ENCODE data around the gene PLCH1.

Gene PLCH1

DNA sequence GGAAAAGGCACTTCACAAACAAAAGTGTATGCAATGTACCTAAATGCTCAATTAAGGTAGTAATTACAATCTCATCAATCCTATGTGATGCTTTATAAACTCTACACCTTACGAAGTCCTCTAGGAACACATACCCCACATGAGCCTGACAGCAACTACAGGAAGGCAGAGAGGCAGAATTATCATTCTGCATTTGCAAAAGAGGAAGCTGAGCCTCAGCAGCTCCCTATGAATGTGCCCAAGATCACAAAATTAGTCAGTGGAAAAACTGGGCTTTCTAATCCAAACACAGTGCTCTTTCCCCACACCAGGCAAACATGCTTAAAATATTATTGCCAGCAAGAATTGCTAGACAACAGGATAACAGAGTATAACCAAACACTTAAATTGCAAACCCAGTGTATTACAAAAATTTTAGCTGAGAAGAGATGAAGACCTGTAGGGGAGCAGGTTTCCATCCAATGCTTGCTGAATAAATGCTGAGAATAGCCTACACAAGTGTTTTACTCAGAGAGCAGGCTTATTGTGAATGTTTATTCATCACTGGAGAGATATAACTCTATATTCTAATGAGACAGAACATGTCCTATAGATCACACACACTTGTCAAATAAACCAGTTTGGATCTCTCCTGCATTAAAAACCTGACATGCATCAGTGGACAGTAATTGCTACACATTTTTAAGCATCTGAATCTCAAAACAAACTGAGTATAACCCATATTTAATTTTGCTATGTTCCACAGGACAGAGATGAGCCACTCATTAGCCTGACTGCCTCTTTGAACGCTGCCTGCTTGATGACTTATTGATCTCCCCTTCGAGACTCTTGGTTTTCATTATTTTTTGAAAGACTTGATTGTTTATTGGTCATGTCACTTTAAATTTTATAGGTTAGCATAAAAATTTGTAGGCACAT lies 62.2 kb downstream of the PLCH1 start:
- DNase-seq: no peak

DNA sequence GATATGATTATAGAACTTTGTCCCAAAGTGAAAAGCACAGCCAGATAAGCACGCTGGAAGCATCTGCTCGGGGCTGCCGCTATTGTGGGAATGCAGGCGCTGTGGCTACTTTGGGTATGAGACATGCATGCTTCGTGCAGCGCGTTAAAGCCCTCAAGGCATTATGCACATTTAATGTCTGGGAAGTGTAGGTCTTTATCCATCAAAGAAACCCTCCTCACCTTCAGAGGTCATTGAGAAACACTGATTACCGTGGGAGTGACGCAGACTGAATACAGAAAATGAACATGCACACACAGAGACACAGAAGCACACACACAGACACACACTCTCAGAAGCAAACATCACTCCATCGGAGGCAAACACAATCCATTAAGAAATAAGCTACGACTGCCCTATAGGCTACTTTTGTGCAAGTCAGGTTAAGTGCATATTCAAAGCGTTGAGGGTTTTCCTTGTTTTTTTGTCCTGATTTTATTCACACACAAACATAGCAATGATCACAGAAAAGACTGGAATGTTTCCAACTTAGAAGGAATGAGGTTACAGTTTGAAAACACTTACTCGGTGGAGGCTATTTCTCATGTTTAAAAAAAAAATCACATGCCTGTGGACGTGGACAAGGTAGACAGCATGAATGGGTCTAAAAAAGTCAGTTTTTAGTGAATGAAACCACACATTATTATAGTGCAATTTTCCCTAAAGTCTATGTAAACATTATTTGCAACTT lies 68.5 kb downstream of the PLCH1 start:
- no peak for DNase-seq

DNA sequence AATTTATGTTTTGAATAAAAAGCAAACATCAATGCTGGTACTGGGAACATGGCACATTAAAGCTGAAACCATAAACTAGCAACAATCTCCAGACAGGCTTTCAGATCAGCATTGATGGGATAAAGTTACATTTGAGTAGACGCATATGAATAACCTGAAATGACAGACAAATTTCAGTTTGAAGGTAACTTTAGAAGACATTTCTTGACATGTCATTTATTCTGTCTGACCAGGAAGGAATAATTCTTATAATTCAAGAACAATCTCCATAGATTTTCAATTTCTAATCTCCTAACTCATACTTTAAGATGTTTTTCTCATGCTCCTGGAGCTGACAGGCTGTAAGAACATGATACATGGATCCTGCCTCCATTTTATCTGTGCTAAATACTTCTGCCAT lies 69.8 kb downstream of the PLCH1 start:
- no peak for DNase-seq

DNA sequence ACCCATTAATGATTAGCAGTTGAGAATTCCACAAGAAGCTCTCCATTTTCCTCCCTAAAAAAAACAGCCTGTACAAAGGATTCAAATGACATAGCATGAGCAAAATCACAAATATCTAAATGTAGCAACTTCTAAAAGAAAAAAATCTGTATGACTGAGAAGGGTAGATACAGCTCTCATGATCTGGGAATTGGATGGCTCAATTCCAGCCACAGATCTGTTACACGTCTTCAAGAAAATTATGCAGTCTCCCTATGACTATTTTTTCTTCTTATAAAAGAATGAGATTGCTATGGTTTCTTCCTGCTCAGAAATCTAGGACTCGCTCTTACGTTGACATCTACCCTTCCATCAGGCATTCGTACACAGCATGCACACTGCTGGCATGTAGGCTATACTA lies 71.5 kb downstream of the PLCH1 start:
- no peak for DNase-seq

DNA sequence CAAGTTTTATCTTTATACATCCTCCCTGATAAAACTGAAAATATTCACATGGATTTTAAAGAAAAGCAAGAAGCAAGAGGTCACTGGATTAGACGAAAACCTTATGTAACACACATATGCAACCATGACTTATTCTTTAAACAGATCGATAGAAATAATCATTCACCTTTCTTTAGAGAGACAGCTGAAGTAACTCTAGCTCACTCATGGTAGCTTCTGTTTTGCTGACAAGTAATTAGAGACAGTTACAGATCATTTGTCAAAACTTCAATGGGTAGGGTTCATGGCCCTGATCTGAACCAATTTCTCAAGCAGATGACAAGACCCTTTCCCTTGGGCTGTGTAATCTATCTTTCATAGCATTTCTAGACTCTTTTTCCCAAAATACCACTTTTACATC lies 74.5 kb downstream of the PLCH1 start:
- no peak for DNase-seq

DNA sequence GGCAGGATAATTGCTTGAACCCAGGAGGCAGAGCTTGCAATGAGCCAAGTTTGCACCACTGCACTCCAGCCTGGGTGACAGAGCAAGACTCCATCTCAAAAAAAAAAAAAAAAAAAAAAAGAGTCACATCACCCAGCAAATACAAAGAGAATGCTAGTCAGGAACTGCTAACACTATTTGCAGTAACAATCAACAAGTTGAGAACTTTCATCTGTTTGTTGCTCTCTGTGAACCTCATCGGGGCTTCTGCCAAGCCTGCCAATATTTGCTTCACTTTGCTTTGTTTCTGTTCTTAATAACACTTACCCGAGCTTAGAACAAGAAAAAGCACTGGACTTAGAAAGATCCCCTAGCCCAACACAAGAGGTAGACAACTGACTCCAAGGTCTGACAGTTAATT lies 76.9 kb downstream of the PLCH1 start:
- DNase-seq: no peak

GRCh38 chr3:155664925-155665695 lies 79.8 kb downstream of the PLCH1 start:
- no peak for DNase-seq

DNA sequence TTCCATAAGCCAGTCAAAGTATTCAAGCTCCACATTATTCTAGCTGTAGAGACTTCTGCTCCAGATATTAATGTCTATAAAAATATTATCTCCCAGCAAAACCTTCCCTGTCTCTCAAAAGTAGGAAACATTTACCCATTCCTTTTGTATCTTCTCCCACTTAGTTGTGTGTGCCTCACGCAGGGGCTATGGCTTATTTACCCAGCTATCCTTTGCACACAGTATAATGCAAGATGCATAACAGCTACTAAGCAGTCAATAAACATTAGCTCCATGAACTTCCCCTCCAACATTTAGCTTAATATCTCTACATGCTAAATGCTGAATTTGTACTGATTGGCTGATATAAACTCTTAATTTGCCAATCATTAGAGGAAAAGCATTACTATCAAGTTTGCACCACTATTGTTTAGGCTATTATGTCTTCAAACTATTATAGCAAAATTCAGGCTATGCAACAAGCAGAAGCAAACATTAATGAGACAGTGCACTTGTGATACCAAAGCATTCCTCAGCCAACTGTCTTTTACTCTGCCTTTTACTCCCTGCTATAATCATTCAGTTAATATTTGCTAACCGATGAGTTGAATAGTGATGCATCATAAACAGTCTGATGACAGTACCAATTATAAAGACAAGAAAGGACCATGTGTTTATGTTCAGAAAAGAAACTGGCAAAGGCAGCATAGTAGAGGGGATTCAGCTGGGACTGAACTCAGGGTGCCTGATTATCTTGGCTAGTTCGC lies 81.2 kb downstream of the PLCH1 start:
- no peak for DNase-seq

- DNase-seq: no peak
These were observed 83.1 kb downstream of the PLCH1 start for GRCh38 chr3:155661760-155662159.

DNA sequence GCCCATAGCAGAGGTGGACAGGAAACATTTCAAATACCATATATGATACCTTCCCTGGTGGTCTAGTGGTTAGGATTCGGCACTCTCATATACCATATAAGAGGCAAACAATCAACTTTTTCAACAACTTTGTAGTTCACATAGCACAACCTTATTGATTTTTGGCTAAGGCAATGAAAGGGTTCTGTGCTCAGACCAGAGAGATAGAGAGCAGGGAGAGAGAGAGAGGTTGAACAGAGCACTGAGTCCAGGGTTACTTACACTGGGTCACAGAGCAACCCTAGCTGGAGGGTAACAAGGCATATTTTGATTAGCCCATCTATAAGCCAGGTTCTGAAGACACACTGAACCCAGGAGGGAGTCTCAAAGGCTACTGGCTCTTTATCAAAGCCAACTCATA lies 83.8 kb downstream of the PLCH1 start:
- DNase-seq: no peak

DNA sequence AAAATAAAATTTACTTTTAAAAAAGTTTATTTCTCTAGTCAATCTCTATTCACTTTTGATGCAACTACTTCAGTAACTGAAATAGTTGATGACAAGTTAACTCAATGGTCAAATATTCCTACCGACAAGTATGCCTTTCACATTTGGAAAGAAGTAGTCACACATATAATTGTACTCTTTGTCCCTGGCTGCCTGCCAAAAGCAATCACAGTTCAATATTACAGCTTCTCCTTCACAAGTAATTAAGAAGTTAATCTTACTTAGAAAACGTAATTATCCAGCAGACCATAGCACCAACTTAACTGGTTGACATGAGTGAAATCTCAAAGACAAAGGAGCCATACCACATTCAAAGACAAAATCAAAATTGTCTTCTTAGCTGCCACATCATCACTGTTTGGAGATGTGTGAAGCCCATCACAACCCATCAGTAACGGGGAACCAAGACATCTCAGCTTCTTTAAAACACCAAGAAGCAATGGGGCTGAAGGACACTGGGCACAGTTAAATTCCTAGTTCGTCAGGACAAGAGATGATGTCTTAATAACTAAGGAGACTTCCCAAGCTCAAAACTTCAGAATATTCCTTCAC lies 86.1 kb downstream of the PLCH1 start:
- DNase-seq: no peak

DNA sequence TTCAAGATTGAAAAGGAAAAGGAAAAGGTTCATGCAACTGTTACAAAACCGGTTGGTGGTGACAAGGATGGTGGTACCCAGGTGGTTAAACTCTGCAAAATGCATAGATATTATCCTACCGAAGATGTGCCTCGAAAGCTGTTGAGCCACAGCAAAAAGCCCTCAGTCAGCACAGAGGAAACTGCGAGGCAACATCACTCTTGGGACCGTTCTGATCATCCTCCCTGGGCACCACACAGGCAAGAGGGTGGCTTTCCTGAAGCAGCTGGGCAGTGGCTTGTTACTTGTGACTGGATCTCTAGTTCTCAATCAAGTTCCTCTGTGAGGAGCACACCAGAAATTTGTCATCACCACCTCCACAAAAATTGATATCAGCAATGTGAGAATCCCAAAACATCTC lies 86.9 kb downstream of the PLCH1 start:
- DNase-seq: no peak

DNA sequence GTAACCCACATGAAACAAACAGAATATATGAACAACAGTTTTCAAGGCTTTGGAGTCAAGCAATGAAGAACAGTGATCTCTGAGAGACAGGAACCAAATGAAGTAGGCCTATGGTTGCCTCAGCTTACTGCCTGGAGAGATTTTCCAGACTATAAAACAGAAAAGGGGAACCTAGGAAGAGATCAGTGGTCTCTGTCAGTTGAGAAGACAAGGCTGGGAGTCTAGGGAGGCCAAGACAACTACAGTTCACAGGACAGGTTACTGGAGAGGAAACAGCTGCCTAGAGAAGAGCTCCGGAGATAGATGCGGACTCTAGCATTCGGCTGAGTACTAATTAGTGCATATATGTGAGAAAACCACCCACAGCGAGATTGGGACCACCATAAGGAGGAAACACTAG lies 87.7 kb downstream of the PLCH1 start:
- no peak for DNase-seq

DNA sequence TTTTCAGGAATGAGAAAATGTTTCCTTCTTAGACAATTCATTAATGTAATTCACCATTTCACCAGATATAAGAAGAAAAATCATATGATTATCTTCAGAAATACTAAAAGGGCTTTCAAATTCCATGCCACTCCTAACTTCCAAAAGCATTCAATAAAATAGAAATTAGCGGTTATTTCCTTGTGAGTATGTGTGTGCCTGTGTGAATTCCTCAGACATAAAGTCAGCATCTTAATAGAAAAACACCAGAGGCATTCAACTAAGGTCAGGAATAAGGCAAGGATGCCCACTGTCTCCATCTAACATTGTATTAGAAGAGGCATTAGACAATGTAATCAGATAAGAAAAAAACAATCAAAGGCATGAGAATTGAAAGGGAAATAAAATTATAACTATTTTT lies 88.4 kb downstream of the PLCH1 start:
- no peak for DNase-seq

DNA sequence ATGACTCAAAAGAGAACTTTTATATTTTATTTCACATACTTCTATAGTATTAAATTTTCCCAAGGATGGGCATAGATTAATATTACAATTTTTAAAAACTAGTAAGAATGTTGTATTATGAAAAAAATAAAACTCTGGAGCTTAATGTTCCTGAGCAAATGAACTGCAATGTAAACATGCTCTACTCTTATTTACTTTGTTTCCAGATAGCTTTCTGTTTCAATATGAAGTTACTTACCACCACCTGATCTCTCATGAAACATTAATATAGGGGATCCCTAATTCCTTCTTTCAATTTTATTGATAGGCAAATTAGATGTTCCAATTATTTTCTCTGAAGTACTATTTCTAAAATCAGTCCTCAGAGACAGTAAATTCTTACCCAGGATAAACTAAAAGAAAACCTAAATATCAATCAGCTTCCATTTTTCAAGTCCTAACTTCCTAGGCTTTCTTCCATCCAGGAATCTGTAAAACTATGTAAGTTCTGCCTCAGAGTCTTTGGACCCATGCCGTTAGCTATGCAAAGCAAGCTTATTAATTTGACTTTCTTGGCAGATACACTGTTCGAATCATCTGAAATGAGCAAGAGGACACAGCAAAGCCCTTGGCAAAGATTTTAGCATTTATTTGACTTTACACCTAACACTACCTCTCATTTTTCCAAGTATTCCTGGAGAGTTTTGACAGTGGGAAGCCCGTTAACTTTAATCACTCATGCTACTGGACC lies 93.2 kb downstream of the PLCH1 start:
- DNase-seq: no peak

- no peak for DNase-seq
These were observed 96.8 kb downstream of the PLCH1 start for GRCh38 chr3:155648013-155648591.

DNA sequence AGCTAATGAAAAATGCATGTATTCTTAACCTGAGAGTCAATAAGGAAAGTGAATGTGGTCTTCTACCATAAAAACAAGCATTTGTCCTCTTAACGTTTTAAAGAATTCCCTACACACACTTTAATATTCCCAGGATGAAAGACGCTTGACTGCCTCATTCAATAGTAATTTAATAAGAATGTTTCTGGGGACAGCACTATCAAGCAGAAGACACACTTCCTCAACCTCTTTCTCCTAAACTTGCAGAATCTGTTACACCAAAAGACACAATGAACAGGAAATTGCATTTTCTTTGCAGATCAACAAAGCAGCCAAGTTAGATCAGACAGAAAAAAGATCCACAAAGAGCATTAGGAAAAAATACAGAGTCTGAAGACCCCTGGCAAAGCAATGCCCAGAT lies 97.7 kb downstream of the PLCH1 start:
- DNase-seq: no peak

DNA sequence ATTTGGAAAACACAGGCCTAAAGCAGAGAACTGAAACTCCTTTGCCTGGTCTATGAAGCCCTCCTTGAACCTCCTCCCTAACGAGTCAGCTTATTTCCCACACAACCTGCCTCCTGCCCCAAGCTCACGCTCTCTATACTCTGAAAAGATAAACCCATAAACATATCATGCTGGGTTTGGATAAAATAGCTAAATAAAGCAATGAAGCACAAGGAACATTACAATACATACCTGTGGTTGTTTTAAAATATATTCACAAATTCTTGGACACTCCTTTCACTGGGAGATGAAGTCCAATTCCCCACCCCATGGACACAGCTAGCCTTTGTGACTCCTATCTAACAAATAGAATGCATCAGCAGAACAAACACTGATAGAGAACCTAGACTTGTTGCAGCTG lies 98.2 kb downstream of the PLCH1 start:
- DNase-seq: no peak

DNA sequence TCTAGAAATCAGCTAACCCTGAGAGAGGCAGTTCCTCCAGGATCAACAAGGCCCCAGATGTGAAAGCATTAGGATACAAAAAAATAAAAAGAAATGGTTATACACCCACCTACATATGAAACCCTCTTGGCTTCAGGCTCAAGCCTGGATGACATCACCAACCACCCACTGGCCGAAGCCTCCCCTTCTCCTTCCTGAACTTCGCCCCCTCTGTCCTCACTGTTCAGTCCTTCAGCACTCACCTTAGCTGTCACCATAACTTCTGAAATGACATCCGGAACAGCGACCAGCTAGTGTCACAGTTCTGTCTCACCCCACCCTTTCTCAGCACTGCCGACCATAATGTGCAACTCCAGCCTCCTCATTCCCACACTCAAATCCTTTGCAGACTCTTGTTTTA lies 98.7 kb downstream of the PLCH1 start:
- no peak for DNase-seq

- DNase-seq: no peak
These were observed 101.2 kb downstream of the PLCH1 start for GRCh38 chr3:155643581-155644165.

DNA sequence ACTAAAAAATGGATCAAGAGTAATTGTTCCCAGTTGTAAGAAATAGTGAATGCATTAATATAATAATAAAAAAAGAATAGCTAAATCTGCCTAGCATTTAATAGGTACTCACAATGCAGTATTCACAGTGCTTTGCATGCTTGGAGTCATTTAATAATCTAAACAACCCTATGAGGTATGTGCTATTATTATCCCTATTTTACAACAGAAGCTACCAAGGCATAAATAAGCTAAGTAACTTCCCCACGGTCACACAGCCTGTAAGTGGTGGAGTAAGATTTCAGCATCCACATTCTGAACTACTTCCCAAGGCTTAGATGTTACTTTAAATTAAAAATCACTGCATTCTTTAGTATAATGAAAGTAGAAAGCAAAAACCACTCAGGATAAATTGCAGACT lies 102.9 kb downstream of the PLCH1 start:
- no peak for DNase-seq
